H7 (cell line): ENCODE data around the gene S1PR4. TPM values are rescaled to one million over a fixed set of nuclear protein-coding genes. Genes with fewer than 3 reads are reported as not detected.
A peak's percentile ranks its signal among the peaks of the same experiment; 100 is the strongest.
"Not testable (repeated sequence)": the region's sequence is repeated elsewhere in the genome, so short reads cannot be mapped to it uniquely, and the experiment has no call there.

Source experiments
- DNase-seq: peaks from one replicate; pipeline ENCODE4 v3.0.0; 2012
- H3K27me3 ChIP-seq: 2 replicates; pipeline ENCODE4 v1.6.0; 2011; ENCODE audit warnings: mild to moderate bottlenecking, low read length; ENCODE audit not compliant: control insufficient read depth, insufficient read depth
- H3K36me3 ChIP-seq: replicated peaks from 2 replicates; pipeline ENCODE4 v1.5.1; 2011; ENCODE audit warnings: low read length; ENCODE audit not compliant: control insufficient read depth, insufficient read depth
- H3K4me3 ChIP-seq: 2 replicates; pipeline ENCODE4 v1.5.1; 2011; ENCODE audit warnings: low read depth, mild to moderate bottlenecking, control low read depth, low read length, moderate library complexity; ENCODE audit not compliant: insufficient read depth
- total RNA-seq: library from RNA; depleted of rRNA; stranded (reverse); fragments of >200 nt; shearing (Covaris generic); gene quantifications from 2 replicates; pipeline ENCODE4 v1.2.3, GENCODE V29; 2014

Gene S1PR4
- total RNA-seq, 1 experiment from 2014 or later = not detected

DNA sequence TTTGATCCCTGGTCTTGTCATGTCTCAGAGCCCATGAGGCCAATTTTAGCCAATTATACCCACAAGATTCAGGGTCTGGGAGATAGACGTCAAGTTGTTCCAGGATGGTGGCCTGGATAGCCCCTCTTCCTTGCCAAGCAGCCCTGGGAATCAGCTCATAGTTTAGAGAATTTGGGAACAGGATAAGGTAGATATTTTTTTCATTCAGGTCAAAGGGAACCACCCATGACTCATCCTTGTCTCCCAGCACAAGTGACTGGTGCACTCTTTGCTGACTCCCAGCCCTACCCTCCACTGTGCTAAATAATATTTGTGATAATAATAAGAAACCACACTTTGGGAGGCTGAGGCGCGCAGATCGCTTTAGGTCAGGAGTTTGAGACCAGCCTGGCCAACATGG, 17.1 kb upstream of the S1PR4 start:
- no peaks in the 10 kb centered on the region for H3K36me3 ChIP-seq
- H3K4me3 ChIP-seq = no peak overlapping the region
- DNase-seq = no peak
- peaks cover 2% of the 10 kb centered on the region; the same call in 1 of the 2 replicates for H3K27me3 ChIP-seq

DNA sequence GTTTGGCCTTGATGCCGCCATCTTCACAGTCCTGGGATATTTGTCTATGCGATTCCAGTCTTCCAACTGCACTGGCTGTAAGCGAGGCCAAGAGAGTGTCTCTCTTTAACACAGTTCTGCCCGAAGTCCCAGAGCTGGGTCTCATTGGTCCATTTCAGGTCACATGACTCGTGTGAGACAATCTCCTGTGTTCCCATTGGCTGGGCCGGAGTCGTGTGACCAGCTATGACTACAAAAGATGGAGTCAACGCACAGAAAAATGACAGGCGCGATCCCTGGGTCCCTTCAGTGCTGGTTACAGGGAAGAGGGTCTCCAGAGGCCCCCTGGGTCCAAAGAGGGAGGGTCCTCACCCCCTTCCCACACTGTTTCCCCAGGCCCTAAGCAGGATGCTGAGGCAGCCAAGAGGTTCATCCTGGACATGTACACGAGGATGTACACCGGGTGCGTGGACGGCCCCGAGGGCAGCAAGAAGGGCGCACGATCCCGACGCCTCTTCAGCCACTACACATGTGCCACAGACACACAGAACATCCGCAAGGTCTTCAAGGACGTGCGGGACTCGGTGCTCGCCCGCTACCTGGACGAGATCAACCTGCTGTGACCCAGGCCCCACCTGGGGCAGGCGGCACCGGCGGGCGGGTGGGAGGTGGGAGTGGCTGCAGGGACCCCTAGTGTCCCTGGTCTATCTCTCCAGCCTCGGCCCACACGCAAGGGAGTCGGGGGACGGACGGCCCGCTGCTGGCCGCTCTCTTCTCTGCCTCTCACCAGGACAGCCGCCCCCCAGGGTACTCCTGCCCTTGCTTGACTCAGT, 15.9 kb upstream of the S1PR4 start:
- Histone ChIP-seq H3K4me3 (no peak overlapping the region), H3K27me3 (peaks cover 2% of the 10 kb centered on the region; the same call in 1 of the 2 replicates), H3K36me3 (no peaks in the 10 kb centered on the region)
- peak; percentile 80 for DNase-seq

DNA sequence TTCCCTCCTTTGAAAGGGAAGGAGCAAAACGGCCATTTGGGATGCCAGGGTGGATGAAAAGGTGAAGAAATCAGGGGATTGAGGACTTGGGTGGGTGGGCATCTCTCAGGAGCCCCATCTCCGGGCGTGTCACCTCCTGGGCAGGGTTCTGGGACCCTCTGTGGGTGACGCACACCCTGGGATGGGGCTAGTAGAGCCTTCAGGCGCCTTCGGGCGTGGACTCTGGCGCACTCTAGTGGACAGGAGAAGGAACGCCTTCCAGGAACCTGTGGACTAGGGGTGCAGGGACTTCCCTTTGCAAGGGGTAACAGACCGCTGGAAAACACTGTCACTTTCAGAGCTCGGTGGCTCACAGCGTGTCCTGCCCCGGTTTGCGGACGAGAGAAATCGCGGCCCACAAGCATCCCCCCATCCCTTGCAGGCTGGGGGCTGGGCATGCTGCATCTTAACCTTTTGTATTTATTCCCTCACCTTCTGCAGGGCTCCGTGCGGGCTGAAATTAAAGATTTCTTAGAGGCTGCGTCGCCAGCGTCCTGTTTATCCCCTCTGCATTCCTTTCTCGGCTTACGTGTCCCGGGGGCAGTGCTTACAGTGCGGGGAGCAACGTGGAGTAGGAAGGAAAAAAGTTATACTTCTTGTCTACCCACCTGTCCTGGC, 15.2 kb upstream of the S1PR4 start:
- Histone ChIP-seq H3K27me3 (peaks cover 2% of the 10 kb centered on the region; the same call in 1 of the 2 replicates), H3K4me3 (peak overlapping the region; percentile 19; the same call in 1 of the 2 replicates), H3K36me3 (no peaks in the 10 kb centered on the region)
- peak; percentile 98 for DNase-seq

DNA sequence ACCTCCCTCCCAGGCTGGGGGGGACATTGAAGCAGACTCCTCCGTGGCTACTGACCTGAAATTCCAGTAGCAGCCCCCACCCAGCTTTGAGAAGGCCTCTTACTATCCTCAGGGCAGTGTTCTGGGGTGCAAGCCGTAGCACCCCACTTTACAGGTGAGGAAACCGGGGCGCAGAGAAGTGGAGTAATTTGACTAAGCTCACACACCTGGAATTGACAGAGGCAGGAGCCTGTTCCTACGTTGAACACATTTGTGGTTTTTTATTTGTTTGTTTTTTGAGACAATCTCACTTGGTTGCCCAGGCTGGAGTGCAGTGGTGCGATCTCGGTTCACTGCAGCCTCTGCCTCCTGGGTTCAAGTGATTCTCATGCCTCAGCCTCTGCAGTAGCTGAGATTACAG, 14.6 kb upstream of the S1PR4 start:
- H3K27me3 ChIP-seq = peaks cover 2% of the 10 kb centered on the region; the same call in 1 of the 2 replicates
- no peaks in the 10 kb centered on the region for H3K36me3 ChIP-seq
- DNase-seq = no peak
- no peak overlapping the region for H3K4me3 ChIP-seq

DNA sequence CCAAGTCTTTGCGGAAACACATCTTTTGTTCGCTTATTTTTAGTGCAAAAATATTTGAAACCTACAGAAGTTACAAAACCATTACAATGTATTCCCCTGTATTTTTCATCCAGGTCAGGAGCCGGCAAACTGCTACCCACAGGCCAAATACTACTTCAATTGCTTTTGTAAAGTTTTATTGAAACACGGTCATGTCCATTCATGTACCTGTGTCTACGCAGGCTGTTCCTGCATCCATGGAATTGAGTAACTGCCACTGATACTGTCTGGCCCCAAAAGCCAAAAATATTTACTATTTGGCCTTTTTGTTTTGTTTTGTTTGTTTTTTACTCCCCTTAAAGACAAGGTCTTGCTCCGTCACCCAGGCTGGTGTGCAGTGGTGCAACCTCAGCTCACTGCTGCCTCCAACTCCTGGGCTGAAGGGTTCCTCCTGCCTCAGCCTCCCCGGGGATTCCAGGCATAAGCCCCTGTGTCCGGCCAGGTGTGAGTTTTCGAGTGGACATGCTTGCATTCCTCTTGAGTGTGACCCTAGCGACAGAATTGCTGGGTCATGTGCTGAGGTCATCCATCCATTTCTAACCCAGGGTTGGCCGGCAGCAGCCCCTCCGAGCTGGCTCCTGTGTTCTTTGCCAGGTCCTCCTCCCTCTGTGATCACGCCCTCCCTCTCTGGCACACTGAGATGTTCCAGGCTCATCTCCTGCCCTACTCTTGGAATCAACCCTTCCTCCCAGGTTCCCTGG, 10.9 kb upstream of the S1PR4 start:
- H3K36me3 ChIP-seq = no peaks in the 10 kb centered on the region
- no peak overlapping the region for H3K4me3 ChIP-seq
- DNase-seq = peak; percentile 16
- H3K27me3 ChIP-seq = peaks cover 2% of the 10 kb centered on the region; the same call in 1 of the 2 replicates

DNA sequence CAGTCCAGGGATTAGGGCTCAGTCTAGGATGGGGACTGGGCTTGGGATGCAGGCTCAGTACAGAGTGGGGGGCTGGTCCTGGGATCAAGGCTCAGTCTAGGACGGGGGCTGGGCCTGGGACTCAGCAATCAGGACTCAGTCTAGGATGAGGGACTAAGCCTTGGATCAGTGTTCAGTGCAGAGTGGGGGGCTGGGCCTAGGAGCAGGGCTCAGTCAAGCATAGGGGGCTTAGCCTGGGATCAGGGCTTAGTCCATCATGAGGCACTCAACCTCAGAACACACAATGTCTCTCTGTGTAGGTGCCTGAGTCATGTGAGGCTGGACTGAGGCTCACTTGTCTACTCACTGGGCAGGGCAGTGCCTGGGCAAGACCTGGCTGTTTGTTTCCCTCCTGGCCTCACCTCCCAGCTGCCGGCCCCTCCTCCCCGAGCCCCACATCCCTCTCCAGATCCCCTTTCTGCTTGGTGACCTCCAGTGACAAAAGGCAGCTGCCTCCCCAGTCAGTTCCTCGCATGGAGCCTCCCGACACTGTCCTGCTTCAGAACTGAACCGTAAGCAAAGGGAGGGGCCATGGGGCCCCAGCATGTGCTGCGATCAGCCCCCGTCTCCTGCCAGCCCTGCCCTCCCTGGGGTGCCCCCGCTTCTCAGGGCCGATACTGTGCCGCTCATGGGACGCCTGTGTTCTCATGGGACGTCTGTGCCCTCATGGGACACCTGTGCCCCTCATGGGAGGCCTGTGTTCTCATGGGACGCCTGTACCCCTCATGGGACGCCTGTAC, 6.5 kb upstream of the S1PR4 start:
- Histone ChIP-seq H3K36me3 (no peaks in the 10 kb centered on the region), H3K4me3 (no peak overlapping the region), H3K27me3 (no peaks in the 10 kb centered on the region)
- peak; percentile 42 for DNase-seq

DNA sequence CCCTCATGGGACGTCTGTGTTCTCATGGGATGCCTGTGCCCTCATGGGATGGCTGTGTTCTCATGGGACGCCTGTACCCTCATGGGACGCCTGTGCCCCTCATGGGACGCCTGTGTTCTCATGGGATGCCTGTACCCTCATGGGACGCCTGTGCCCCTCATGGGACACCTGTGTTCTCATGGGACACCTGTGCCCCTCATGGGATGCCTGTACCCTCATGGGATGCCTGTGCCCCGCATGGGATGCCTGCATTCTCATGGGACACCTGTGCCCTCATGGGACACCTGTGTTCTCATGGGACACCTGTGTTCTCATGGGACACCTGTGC, 5.9 kb upstream of the S1PR4 start:
- H3K36me3 ChIP-seq, DNase-seq, H3K27me3 ChIP-seq, H3K4me3 ChIP-seq: not testable (repeated sequence)

DNA sequence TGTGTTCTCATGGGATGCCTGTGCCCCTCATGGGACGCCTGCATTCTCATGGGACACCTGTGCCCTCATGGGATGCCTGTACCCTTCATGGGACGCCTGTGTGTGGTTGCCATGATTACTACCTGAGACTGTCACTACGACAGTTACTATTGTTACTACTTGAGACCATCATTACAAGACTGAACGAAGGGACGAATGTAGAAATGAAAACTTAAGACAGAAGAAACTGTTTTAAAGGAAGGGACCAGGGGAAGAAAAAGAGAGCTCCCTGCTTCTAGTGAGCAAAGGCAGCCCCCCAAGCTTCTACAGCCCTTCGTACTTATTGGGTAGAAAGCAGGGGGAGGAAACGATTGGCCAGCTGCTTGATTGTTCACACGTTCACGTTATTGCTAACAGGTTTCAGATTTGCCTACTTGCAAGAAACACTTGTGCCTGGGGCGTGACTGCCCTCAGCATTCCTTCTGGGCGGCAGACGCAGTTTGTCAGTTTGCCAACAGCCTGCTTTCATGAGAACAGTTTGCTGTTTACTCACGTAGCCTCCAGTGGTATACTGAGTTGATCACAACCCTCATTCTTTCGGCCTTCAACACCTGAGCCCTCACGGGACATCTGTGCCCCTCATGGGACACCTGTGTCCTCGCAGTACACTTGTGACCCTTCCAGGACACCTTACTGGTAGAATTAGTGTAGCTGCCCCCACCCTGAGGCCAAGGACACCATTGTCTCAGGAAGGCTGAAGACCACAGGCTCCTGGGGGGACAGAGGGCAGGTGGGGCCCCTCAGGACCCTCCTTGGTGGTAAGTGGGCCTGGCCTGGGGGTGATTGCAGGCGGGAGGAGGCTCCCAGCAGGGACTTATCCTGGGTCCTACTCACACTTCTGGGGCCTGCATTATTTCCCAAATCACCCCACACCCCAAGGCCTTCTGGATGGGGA, 2.5 kb upstream of the S1PR4 start:
- no peaks in the 10 kb centered on the region for H3K36me3 ChIP-seq
- H3K27me3 ChIP-seq = no peaks in the 10 kb centered on the region
- no peak overlapping the region for H3K4me3 ChIP-seq
- peak; percentile 47 for DNase-seq

DNA sequence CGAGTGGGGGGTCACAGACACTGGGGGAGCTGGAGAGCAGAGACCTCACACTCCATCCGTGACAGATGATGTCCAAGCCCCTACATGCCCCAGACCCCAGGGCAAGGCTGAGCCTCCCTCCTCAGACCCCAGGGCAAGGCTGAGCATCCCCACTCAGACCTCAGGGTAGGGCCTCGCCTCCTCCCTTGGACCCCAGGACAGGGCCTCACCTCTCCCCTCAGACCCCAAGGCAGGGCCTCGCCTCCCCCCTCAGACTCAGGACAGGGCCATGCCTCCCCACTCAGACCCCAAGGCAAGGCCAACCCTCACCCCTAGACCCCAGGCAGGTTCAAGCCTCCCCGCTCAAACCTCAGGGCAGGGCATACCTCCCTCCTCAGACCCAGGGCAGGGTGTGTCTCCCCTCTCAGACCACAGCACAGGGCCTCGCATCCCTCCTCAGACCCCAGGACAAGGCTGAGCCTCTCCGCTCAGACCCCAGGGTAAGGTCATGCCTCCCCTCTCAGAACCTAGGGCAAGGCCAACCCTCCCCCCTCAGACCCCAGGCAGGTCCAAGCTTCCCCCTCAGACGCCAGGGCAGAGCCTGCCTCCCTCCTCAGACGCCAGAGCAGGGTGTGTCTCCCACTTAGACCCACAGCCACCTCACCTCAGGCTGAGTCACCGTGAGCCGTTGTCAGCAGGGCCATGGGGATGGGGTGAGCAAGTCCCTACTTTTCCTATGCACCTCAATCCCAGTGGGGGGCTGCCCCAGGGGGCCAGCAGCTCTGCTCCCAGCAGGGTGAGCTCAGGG, 1.7 kb upstream of the S1PR4 start:
- Histone ChIP-seq H3K27me3 (no peaks in the 10 kb centered on the region), H3K4me3 (no peak overlapping the region), H3K36me3 (no peaks in the 10 kb centered on the region)
- DNase-seq = peak; percentile 59

DNA sequence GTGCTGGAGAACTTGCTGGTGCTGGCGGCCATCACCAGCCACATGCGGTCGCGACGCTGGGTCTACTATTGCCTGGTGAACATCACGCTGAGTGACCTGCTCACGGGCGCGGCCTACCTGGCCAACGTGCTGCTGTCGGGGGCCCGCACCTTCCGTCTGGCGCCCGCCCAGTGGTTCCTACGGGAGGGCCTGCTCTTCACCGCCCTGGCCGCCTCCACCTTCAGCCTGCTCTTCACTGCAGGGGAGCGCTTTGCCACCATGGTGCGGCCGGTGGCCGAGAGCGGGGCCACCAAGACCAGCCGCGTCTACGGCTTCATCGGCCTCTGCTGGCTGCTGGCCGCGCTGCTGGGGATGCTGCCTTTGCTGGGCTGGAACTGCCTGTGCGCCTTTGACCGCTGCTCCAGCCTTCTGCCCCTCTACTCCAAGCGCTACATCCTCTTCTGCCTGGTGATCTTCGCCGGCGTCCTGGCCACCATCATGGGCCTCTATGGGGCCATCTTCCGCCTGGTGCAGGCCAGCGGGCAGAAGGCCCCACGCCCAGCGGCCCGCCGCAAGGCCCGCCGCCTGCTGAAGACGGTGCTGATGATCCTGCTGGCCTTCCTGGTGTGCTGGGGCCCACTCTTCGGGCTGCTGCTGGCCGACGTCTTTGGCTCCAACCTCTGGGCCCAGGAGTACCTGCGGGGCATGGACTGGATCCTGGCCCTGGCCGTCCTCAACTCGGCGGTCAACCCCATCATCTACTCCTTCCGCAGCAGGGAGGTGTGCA, 587 bp downstream of the S1PR4 start:
- DNase-seq = no peak
- no peak overlapping the region for H3K4me3 ChIP-seq
- H3K27me3 ChIP-seq = no peaks in the 10 kb centered on the region
- H3K36me3 ChIP-seq = no peaks in the 10 kb centered on the region

DNA sequence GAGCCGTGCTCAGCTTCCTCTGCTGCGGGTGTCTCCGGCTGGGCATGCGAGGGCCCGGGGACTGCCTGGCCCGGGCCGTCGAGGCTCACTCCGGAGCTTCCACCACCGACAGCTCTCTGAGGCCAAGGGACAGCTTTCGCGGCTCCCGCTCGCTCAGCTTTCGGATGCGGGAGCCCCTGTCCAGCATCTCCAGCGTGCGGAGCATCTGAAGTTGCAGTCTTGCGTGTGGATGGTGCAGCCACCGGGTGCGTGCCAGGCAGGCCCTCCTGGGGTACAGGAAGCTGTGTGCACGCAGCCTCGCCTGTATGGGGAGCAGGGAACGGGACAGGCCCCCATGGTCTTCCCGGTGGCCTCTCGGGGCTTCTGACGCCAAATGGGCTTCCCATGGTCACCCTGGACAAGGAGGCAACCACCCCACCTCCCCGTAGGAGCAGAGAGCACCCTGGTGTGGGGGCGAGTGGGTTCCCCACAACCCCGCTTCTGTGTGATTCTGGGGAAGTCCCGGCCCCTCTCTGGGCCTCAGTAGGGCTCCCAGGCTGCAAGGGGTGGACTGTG, 1.2 kb downstream of the S1PR4 start:
- Histone ChIP-seq H3K4me3 (no peak overlapping the region), H3K27me3 (no peaks in the 10 kb centered on the region), H3K36me3 (no peaks in the 10 kb centered on the region)
- peak; percentile 47 for DNase-seq
